Panc1 (cell line): Measurements from ENCODE around the gene EIF4G3.

ENCODE experiments used
- SIN3A ChIP-seq: IDR thresholded peaks from 2 replicates; pipeline ENCODE4 v1.6.1; 2012; ENCODE audit warnings: low read depth, mild to moderate bottlenecking, low read length, moderate library complexity, borderline replicate concordance; ENCODE audit not compliant: insufficient read depth
- TF ChIP-seq, protein P1 (sequence below): fragments of 450-650 bp; IDR thresholded peaks from 2 replicates; pipeline ENCODE4 v1.5.1; 2017; ENCODE audit warnings: mild to moderate bottlenecking

DNA sequence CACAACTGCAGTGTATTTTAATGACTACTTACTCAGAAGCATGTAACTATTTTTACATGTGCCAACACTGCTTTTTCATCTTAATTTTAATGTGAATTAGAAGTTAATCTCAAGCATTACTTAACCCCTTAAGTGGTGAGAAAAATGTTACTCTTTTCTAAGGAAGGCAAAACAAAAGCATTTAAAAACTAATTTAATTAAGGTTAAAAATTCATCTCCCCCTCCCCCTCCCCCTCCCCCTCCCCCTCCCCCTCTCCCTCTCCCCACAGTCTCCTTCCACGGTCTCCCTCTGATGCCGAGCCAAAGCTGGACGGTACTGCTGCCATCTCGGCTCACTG, 362.2 kb downstream of the EIF4G3 start:
- TF ChIP-seq, protein P1, sequence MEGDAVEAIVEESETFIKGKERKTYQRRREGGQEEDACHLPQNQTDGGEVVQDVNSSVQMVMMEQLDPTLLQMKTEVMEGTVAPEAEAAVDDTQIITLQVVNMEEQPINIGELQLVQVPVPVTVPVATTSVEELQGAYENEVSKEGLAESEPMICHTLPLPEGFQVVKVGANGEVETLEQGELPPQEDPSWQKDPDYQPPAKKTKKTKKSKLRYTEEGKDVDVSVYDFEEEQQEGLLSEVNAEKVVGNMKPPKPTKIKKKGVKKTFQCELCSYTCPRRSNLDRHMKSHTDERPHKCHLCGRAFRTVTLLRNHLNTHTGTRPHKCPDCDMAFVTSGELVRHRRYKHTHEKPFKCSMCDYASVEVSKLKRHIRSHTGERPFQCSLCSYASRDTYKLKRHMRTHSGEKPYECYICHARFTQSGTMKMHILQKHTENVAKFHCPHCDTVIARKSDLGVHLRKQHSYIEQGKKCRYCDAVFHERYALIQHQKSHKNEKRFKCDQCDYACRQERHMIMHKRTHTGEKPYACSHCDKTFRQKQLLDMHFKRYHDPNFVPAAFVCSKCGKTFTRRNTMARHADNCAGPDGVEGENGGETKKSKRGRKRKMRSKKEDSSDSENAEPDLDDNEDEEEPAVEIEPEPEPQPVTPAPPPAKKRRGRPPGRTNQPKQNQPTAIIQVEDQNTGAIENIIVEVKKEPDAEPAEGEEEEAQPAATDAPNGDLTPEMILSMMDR: no peak
- TF ChIP-seq SIN3A: no peak
